Erythroblast (primary cell): ENCODE measurements around the gene RIPOR2.

Source experiments
- GATA1 ChIP-seq: IDR thresholded peaks from 2 replicates; pipeline ENCODE4 v1.6.1; 2011; ENCODE audit warnings: low read depth, mild to moderate bottlenecking, control low read depth, low read length, moderate library complexity
- POLR2A ChIP-seq: IDR thresholded peaks from 2 replicates; pipeline ENCODE4 v1.6.1; 2011; ENCODE audit warnings: mild to moderate bottlenecking, low read length

DNA sequence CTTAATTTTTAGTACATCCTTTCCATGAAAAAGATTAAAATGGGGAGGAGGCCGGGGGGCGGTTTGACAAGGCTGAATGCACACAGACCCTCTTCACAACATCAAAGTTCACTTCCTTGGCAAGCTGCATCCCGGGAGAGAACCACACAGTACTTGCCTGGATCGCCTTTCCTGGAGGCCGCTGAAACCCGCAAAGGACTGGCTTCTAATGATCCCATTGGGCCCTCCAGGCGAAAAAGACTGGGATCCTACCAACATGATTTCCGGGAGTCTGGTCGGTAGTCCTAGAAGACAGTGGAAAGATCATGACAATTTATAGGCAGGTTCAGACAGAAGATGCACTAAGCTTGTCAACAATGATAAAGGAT, 60.2 kb downstream of the RIPOR2 start:
- TF ChIP-seq POLR2A (no peak), GATA1 (no peak)
